ENCODE data around the gene GPR157. TPM values are rescaled to one million over a fixed set of nuclear protein-coding genes. Genes with fewer than 3 reads are reported as not detected.

GPR157 gene
- total RNA-seq, 2 experiments from 2014 or later: 1.4 to 5.4 TPM

DNA sequence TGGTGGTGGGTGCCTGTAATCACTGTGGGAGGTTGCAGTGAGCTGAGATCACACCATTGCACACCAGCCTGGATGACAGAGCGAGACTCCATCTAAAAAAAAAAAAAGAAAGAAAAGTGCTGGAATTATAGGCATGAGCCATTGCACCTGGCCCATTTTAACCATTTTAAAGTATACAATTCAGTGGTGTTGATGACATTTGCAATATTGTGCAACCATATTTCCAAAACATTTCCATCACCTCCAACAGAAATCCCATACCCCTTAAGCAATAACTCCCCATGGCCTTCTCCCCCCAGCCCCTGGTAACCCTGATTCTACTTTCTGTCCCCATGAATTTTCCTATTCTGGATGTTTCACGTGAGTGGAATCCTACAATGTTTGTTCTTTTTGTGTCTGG, 11.0 kb upstream of the GPR157 start:
- ChIA-PET POLR2A (no interaction called here), CTCF (ENCODE audit: unreplicated experiment) (no interaction called here)
- Histone ChIP-seq H3K9me3 (ENCODE audit: low read length) (no peaks in the 10 kb centered on the region), H3K9me2 (ENCODE audit: insufficient read depth, low read length) (no peaks in the 10 kb centered on the region), H3K36me3 (ENCODE audit: insufficient read depth, low read length) (no peaks in the 10 kb centered on the region), H3K4me1 (ENCODE audit: insufficient read depth, low read length, poor library complexity, severe bottlenecking) (no peaks in the 10 kb centered on the region), H2AFZ (ENCODE audit: low read length) (no peak overlapping the region), H4K20me1 (ENCODE audit: insufficient read depth, low read length) (no peaks in the 10 kb centered on the region), H3K27ac (ENCODE audit: low read depth, low read length, poor library complexity, severe bottlenecking) (no peak overlapping the region), H3K79me2 (ENCODE audit: insufficient read depth, low read depth, low read length) (no peaks in the 10 kb centered on the region), H3K4me2 (ENCODE audit: low read length) (no peak overlapping the region), H3K4me3 (ENCODE audit: low read depth, low read length, poor library complexity, severe bottlenecking) (no peak overlapping the region)
- no peak for DNase-seq (ENCODE audit: low spot score)
- BruUV-seq (replicated peaks): no TSS peak
- intact Hi-C loops (cut with micrococcal nuclease; ENCODE audit: unreplicated experiment): no loop called here
- no peak for TF ChIP-seq EZH2phosphoT487 (IDR thresholded peaks at IDR 0.05; ENCODE audit: borderline replicate concordance, low read depth, low read length)
- TF ChIP-seq CTCF (conservative IDR thresholded peaks at IDR 0.05; ENCODE audit: low read length): no peak

DNA sequence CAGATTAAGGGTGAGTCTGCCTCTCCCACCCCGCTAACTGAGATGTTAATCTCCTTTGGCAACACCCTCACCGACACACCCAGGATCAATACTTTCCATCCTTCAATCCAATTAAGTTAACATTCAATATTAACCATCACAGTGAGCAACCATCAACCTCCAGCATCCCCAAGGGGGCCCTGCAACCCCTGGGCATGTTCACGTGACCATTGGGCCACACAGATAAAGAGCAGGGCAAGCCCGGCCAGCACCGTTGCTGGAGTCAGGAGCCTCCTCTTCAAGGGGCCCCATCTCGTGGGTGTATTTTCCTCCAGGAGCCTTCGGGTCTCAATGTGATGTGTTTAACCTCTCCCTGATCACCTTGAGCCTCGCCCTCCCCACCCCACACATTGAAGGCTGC, 8.0 kb upstream of the GPR157 start:
- no peak overlapping the region for H3K4me3 ChIP-seq (ENCODE audit: low read depth, low read length, poor library complexity, severe bottlenecking)
- H3K36me3 ChIP-seq (ENCODE audit: insufficient read depth, low read length): no peaks in the 10 kb centered on the region
- no peak overlapping the region for H2AFZ ChIP-seq (ENCODE audit: low read length)
- H3K9me3 ChIP-seq (ENCODE audit: low read length): no peaks in the 10 kb centered on the region
- no peaks in the 10 kb centered on the region for H3K4me1 ChIP-seq (ENCODE audit: insufficient read depth, low read length, poor library complexity, severe bottlenecking)
- no peak overlapping the region for H3K27ac ChIP-seq (ENCODE audit: low read depth, low read length, poor library complexity, severe bottlenecking)
- intact Hi-C loops (cut with micrococcal nuclease; ENCODE audit: unreplicated experiment): no loop called here
- no peak for DNase-seq (ENCODE audit: low spot score)
- H3K79me2 ChIP-seq (ENCODE audit: insufficient read depth, low read depth, low read length): no peaks in the 10 kb centered on the region
- BruUV-seq (replicated peaks): no TSS peak
- no peaks in the 10 kb centered on the region for H4K20me1 ChIP-seq (ENCODE audit: insufficient read depth, low read length)
- no peak for TF ChIP-seq CTCF (conservative IDR thresholded peaks at IDR 0.05; ENCODE audit: low read length)
- TF ChIP-seq EZH2phosphoT487 (IDR thresholded peaks at IDR 0.05; ENCODE audit: borderline replicate concordance, low read depth, low read length): no peak
- H3K4me2 ChIP-seq (ENCODE audit: low read length): no peak overlapping the region
- CTCF ChIA-PET (ENCODE audit: unreplicated experiment): no interaction called here
- POLR2A ChIA-PET: no interaction called here
- no peaks in the 10 kb centered on the region for H3K9me2 ChIP-seq (ENCODE audit: insufficient read depth, low read length)

GRCh38 chr1:9135073-9135836, 6.4 kb upstream of the GPR157 start:
- Histone ChIP-seq H3K9me3 (ENCODE audit: low read length) (no peaks in the 10 kb centered on the region), H2AFZ (ENCODE audit: low read length) (no peak overlapping the region), H3K4me3 (ENCODE audit: low read depth, low read length, poor library complexity, severe bottlenecking) (no peak overlapping the region), H3K4me1 (ENCODE audit: insufficient read depth, low read length, poor library complexity, severe bottlenecking) (peaks cover 11% of the 10 kb centered on the region), H4K20me1 (ENCODE audit: insufficient read depth, low read length) (no peaks in the 10 kb centered on the region), H3K27ac (ENCODE audit: low read depth, low read length, poor library complexity, severe bottlenecking) (no peak overlapping the region), H3K9me2 (ENCODE audit: insufficient read depth, low read length) (no peaks in the 10 kb centered on the region), H3K4me2 (ENCODE audit: low read length) (no peak overlapping the region), H3K36me3 (ENCODE audit: insufficient read depth, low read length) (no peaks in the 10 kb centered on the region), H3K79me2 (ENCODE audit: insufficient read depth, low read depth, low read length) (no peaks in the 10 kb centered on the region)
- DNase-seq (ENCODE audit: low spot score): no peak
- BruUV-seq (replicated peaks): no TSS peak
- intact Hi-C loops (cut with micrococcal nuclease; ENCODE audit: unreplicated experiment): no loop called here
- ChIA-PET CTCF (ENCODE audit: unreplicated experiment) (no interaction called here), POLR2A (interaction anchor here (0.5 kb wide), 1 partner anchor 97 kb away, joined by 4 read pairs; no protein-coding TSS in a partner anchor)
- TF ChIP-seq EZH2phosphoT487 (IDR thresholded peaks at IDR 0.05; ENCODE audit: borderline replicate concordance, low read depth, low read length): no peak
- no peak for TF ChIP-seq CTCF (conservative IDR thresholded peaks at IDR 0.05; ENCODE audit: low read length)
